Superior temporal gyrus (tissue), 1 donor: ENCODE measurements around the gene TBCB.
"Not testable (repeated sequence)": the region's sequence is repeated elsewhere in the genome, so short reads cannot be mapped to it uniquely, and the experiment has no call there.

ENCODE experiments used
- DNase-seq: peaks from one replicate; pipeline ENCODE4 v3.0.0-alpha.2; 2016; ENCODE audit errors: extremely low spot score

Gene TBCB

DNA sequence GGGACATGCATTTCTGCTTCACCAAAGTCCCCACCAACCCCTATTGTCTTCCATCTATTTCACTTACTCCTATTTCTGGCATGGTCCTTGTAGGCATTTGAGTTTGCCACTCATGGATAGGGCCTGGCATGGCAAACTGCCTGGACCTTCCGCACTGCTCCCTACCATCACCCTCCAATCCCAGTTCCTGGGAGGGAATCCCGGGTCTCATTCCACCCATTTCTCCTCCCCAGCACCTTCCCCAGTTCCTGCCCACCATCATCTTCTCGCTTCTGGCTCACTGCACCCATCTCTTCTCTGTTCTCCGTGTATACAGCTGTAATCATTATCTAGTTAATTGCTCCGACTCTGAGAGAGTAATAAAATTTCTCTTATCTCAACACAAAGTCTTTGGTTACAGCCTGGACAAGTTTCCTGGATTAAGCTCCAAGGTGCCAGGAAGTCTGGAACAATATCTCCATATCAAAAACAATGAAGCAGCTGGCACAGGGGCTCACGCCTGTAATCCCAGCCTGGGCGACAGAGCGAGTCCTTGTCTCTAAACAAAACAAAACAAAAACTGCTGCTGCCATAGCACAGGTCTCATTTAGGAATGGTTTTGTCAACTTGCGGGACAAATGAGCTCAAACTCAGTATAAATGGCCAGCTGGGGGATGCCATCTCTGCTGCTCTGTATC, 54.0 kb downstream of the TBCB start:
- no peak for DNase-seq

DNA sequence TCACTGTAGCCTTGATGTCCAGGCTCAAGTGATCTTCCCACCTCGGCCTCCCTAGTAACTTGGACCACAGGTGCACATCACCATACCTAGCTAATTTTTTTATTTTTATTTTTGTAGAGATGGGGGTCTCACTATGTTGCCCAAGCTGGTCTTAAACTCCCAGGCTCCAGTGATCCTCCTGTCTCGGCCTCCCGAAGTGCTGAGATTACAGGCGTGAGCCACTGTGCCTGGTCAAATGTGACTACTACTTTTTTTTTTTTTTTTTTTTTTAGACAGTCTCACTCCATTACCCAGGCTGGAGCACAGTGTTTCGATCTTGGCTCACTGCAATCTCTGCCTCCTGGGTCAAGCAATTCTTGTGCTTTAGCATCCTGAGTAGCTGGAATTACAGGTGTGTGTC, 57.6 kb downstream of the TBCB start:
- no peak for DNase-seq

DNA sequence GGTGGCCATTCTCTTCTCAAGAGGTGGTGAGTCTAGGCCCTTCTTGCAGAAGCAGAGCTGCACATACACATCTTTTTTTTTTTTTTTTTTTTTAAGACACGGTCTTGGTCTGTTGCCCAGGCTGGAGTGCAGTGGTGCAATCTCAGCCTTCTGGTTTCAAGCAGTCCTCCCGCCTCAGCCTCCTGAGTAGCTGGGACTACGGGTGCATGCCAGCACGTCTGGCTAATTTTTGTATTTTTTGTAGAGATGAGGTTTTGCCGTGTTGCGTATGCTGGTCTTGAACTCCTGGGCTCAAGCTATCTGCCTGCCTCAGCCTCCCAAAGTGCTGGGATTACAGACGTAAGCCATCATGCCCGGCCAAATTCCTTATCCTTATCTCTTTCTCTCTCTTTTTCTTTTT, 58.6 kb downstream of the TBCB start:
- not testable (repeated sequence) for DNase-seq
